Hematopoietic multipotent progenitor cell treated with erythropoietin and hydrocortisone succinate and interleukin-3 and kit ligand, for 4 days (in vitro differentiated cells): ENCODE data around the gene UPK2.

Experiments
- DNase-seq: peaks from one replicate; pipeline ENCODE4 v3.0.0-alpha.2; 2015

UPK2 gene

GRCh38 chr11:118918128-118918685 lies 37.9 kb upstream of the UPK2 start:
- peak; percentile 66 for DNase-seq

- peak; percentile 51 for DNase-seq
Observed at GRCh38 chr11:118918686-118919280, 37.3 kb upstream of the UPK2 start.

- peak; percentile 24 for DNase-seq
Observed at GRCh38 chr11:118921121-118921928, 34.8 kb upstream of the UPK2 start.

- no peak for DNase-seq
Observed at GRCh38 chr11:118921929-118922744, 34.0 kb upstream of the UPK2 start.

GRCh38 chr11:118922745-118923627 lies 33.1 kb upstream of the UPK2 start:
- no peak for DNase-seq

GRCh38 chr11:118923721-118924587 lies 32.1 kb upstream of the UPK2 start:
- DNase-seq = peak; percentile 32

GRCh38 chr11:118924591-118925585 lies 31.2 kb upstream of the UPK2 start:
- DNase-seq = peak; percentile 77

- no peak for DNase-seq
Observed at GRCh38 chr11:118927554-118928100, 28.5 kb upstream of the UPK2 start.

GRCh38 chr11:118928101-118928869 lies 27.8 kb upstream of the UPK2 start:
- DNase-seq = peak; percentile 95

- DNase-seq = peak; percentile 74
Observed at GRCh38 chr11:118928870-118929500, 27.1 kb upstream of the UPK2 start.

- DNase-seq = peak; percentile 95
Observed at GRCh38 chr11:118929501-118930093, 26.5 kb upstream of the UPK2 start.

- peak; percentile 90 for DNase-seq
Observed at GRCh38 chr11:118930094-118930712, 25.9 kb upstream of the UPK2 start.

DNA sequence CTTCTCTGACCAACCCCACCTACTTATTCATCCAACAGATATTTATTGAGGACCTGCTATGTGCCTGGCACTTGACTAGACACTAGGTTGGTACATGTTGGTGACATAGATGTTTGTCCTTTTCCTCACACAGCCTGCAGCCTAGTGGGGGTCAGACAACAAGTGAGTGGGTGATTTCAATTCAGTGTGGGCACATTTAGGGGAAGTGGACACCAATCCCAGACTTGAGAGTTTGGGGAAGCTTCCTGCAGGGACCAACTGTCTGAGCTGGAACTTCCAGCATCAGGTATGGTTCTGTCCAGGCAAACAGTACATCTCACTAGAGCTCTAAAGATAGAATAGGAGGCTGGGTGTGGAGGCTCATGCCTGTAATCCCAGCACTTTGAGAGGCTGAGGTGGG lies 24.5 kb upstream of the UPK2 start:
- DNase-seq = no peak

DNA sequence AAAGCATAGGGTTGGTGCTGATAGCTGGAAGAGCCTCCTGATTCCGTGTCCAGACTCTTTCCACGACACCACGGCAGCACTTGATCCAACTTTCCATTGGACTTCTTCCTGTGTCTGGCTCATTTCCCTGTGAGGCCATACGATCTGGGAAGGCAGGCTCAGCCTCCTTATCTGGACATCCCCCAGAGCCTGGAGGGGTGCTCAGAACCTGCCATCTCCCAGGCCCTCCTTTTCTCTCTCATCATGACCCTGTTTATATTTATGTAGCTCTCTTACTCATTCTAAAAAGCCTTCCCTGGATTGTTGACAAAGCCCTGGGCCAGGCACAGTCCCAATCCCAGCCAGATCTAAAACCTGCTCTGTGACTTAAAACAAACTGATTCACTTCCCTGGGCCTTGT lies 22.6 kb upstream of the UPK2 start:
- no peak for DNase-seq

- DNase-seq = no peak
Observed at GRCh38 chr11:118935376-118935775, 20.7 kb upstream of the UPK2 start.

DNA sequence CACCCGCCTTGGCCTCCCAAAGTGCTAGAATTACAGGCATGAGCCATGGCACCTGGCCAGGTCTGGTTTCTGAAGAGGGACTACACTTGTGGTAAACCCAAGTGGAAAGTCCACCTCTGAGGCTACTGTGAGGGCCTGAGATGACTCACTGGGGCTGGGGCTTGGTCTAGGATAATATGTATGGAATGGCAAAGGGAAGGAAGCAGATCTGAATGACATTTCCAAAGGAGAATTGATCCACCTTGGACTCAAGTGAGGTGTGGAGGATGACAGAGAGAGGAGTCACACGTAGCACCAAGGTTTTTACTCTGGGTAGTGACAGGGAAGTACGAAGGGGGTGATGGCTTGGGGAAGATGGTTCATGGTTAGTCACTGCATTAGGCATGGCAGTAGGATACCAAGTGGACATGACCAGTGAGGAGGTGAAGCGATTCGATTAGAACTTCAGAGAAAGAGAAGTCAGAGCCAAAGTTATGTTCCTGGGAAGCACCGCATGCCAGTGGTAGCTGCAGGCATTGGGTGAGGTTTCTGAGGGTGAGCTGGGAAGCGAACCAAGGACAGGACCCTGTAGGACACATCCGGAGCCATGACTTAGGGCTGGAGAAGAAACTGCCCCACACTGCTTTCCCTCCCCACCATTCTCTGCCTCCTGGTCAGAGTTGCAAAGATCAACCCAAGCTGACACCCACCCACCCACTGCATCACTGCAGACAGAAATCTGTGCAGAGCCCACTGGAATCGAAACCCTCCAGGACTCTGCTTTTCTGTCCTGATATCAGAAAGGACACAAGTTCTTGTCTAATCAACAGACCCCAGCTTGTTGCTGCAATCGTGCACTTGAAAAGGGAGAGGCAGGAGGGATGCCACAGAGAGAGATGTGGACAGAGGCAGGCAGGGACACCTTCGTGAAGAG lies 17.4 kb upstream of the UPK2 start:
- peak; percentile 30 for DNase-seq
